AG10803 (cell line): Measurements from ENCODE around the gene ZCWPW2.

ENCODE experiments used
- DNase-seq: peaks from one replicate; pipeline ENCODE4 v3.0.0; 2010; ENCODE audit warnings: low read depth
- H3K4me3 ChIP-seq: 2 replicates; pipeline ENCODE4 v1.5.1; 2011; ENCODE audit warnings: mild to moderate bottlenecking, low read length, control low read depth
- CTCF ChIP-seq: conservative IDR thresholded peaks from 2 replicates; pipeline ENCODE4 v1.5.1; 2011; ENCODE audit warnings: mild to moderate bottlenecking, low read length, control low read depth, inconsistent platforms

Gene ZCWPW2

GRCh38 chr3:28564211-28564610 is 215.7 kb downstream of the ZCWPW2 start:
- H3K4me3 ChIP-seq, result no peak overlapping the region
- no peak for TF ChIP-seq CTCF
- DNase-seq, result no peak

GRCh38 chr3:28569357-28569756 is 220.8 kb downstream of the ZCWPW2 start:
- H3K4me3 ChIP-seq, result no peak overlapping the region
- no peak for TF ChIP-seq CTCF
- no peak for DNase-seq

- H3K4me3 ChIP-seq, result no peak overlapping the region
- no peak for DNase-seq
- no peak for TF ChIP-seq CTCF
Observed at GRCh38 chr3:28574036-28574435, 225.5 kb downstream of the ZCWPW2 start.

- no peak for TF ChIP-seq CTCF
- no peak for DNase-seq
- peak overlapping the region; percentile 22; the same call in 1 of the 2 replicates for H3K4me3 ChIP-seq
Observed at GRCh38 chr3:28575100-28575745, 226.7 kb downstream of the ZCWPW2 start.
